Bone marrow (tissue), 2 donors: ENCODE measurements around the gene APBB1IP.
"Not testable (repeated sequence)": the region's sequence is repeated elsewhere in the genome, so short reads cannot be mapped to it uniquely, and the experiment has no call there.

Experiments
- DNase-seq, 2 donors: peaks; one replicate each; lab custom pipeline; 2025; lab: John Stamatoyannopoulos, UW

The APBB1IP gene

GRCh38 chr10:26556748-26557640 lies 118.9 kb downstream of the APBB1IP start:
- peak in 1 of 2 donors; percentile 36 for DNase-seq

- no peak for DNase-seq
Measured at GRCh38 chr10:26557641-26558014, 119.5 kb downstream of the APBB1IP start.

GRCh38 chr10:26566525-26567350 lies 128.6 kb downstream of the APBB1IP start:
- no peak for DNase-seq

GRCh38 chr10:26567351-26567721 lies 129.2 kb downstream of the APBB1IP start:
- no peak for DNase-seq

GRCh38 chr10:26571655-26572054 lies 133.5 kb downstream of the APBB1IP start:
- DNase-seq = no peak

GRCh38 chr10:26573674-26574073 lies 135.5 kb downstream of the APBB1IP start:
- DNase-seq = no peak

GRCh38 chr10:26574783-26575182 lies 136.6 kb downstream of the APBB1IP start:
- peak in 1 of 2 donors; percentile 38 for DNase-seq

- DNase-seq = not testable (repeated sequence)
Measured at GRCh38 chr10:26578371-26578770, 140.2 kb downstream of the APBB1IP start.

GRCh38 chr10:26579256-26580063 lies 141.3 kb downstream of the APBB1IP start:
- DNase-seq = no peak

GRCh38 chr10:26586211-26586610 lies 148.1 kb downstream of the APBB1IP start:
- DNase-seq = no peak

GRCh38 chr10:26588611-26589010 lies 150.5 kb downstream of the APBB1IP start:
- DNase-seq = no peak

- not testable (repeated sequence) for DNase-seq
Measured at GRCh38 chr10:26589813-26590212, 151.7 kb downstream of the APBB1IP start.

- no peak for DNase-seq
Measured at GRCh38 chr10:26593896-26594295, 155.8 kb downstream of the APBB1IP start.

GRCh38 chr10:26603283-26603682 lies 165.1 kb downstream of the APBB1IP start:
- not testable (repeated sequence) for DNase-seq

GRCh38 chr10:26604320-26605093 lies 166.4 kb downstream of the APBB1IP start:
- DNase-seq = not testable (repeated sequence)

- not testable (repeated sequence) for DNase-seq
Measured at GRCh38 chr10:26606389-26606877, 168.3 kb downstream of the APBB1IP start.

GRCh38 chr10:26612151-26612915 lies 174.2 kb downstream of the APBB1IP start:
- no peak for DNase-seq
